MM.1S (cell line): ENCODE data around the gene CDK5.

Source experiments
- EZH2 ChIP-seq: fragments of 300-600 bp; sonication (generic); optimal IDR thresholded peaks from 2 replicates; pipeline ENCODE3; 2017; ENCODE audit warnings: low read depth, mild to moderate bottlenecking, antibody characterized with exemption, low read length, mixed read lengths
- EZH2phosphoT487 ChIP-seq: fragments of 300-600 bp; sonication (generic); IDR thresholded peaks from 2 replicates; pipeline ENCODE4 v1.6.1; 2018; ENCODE audit warnings: antibody characterized with exemption, low read length
- TF ChIP-seq, protein P1 (sequence below): fragments of 300-600 bp; sonication (generic); IDR thresholded peaks from 2 replicates; pipeline ENCODE4 v1.5.1; 2016; ENCODE audit warnings: antibody characterized with exemption, low read length, mixed read lengths

GRCh38 chr7:151018421-151019129 is 39.1 kb downstream of the CDK5 start:
- TF ChIP-seq, protein P1, sequence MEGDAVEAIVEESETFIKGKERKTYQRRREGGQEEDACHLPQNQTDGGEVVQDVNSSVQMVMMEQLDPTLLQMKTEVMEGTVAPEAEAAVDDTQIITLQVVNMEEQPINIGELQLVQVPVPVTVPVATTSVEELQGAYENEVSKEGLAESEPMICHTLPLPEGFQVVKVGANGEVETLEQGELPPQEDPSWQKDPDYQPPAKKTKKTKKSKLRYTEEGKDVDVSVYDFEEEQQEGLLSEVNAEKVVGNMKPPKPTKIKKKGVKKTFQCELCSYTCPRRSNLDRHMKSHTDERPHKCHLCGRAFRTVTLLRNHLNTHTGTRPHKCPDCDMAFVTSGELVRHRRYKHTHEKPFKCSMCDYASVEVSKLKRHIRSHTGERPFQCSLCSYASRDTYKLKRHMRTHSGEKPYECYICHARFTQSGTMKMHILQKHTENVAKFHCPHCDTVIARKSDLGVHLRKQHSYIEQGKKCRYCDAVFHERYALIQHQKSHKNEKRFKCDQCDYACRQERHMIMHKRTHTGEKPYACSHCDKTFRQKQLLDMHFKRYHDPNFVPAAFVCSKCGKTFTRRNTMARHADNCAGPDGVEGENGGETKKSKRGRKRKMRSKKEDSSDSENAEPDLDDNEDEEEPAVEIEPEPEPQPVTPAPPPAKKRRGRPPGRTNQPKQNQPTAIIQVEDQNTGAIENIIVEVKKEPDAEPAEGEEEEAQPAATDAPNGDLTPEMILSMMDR = no peak
- TF ChIP-seq EZH2 (no peak), EZH2phosphoT487 (no peak)
